MM.1S (cell line): ENCODE results near the gene GPR161.

Experiments
- DNase-seq: peaks from one replicate; pipeline ENCODE4 v3.0.0-alpha.2; 2015
- H2AFZ ChIP-seq: fragments of 300-600 bp; sonication (generic); 2 replicates; pipeline ENCODE4 v1.6.0; 2016; ENCODE audit warnings: antibody characterized with exemption, low read length
- H3F3A ChIP-seq: fragments of 300-600 bp; sonication (generic); 2 replicates; pipeline ENCODE4 v1.6.1; 2016; ENCODE audit warnings: mild to moderate bottlenecking, antibody characterized with exemption, low read length, moderate library complexity, mixed read lengths; ENCODE audit not compliant: insufficient read depth
- H3K27ac ChIP-seq: fragments of 300-600 bp; sonication (generic); 2 replicates; pipeline ENCODE4 v1.5.1; 2016; ENCODE audit warnings: mild to moderate bottlenecking, low read length
- H3K27me3 ChIP-seq: fragments of 300-600 bp; sonication (generic); replicated peaks from 2 replicates; pipeline ENCODE4 v1.6.0; 2016; ENCODE audit warnings: low read length; ENCODE audit not compliant: insufficient read depth
- H3K36me3 ChIP-seq: fragments of 300-600 bp; sonication (generic); replicated peaks from 2 replicates; pipeline ENCODE4 v1.6.1; 2016; ENCODE audit warnings: mild to moderate bottlenecking, low read length, mixed read lengths; ENCODE audit not compliant: insufficient read depth
- H3K4me1 ChIP-seq: fragments of 300-600 bp; sonication (generic); 2 replicates; pipeline ENCODE4 v1.6.1; 2016; ENCODE audit warnings: low read length, mixed read lengths
- H3K4me2 ChIP-seq: fragments of 300-600 bp; sonication (generic); 2 replicates; pipeline ENCODE4 v1.6.0; 2016; ENCODE audit warnings: low read depth, low read length
- H3K4me3 ChIP-seq: fragments of 300-600 bp; sonication (generic); 2 replicates; pipeline ENCODE4 v1.5.1; 2016; ENCODE audit warnings: low read length, mixed read lengths
- H3K79me2 ChIP-seq: fragments of 300-600 bp; sonication (generic); 2 replicates; pipeline ENCODE4 v1.6.1; 2016; ENCODE audit warnings: mixed run types, low read length, mixed read lengths
- H3K9ac ChIP-seq: fragments of 300-600 bp; sonication (generic); 2 replicates; pipeline ENCODE4 v1.6.1; 2016; ENCODE audit warnings: low read length, mixed read lengths
- H3K9me2 ChIP-seq: fragments of 300-600 bp; sonication (generic); replicated peaks from 2 replicates; pipeline ENCODE4 v1.6.1; 2016; ENCODE audit warnings: mild to moderate bottlenecking, low read length, mixed read lengths; ENCODE audit not compliant: insufficient read depth
- H3K9me3 ChIP-seq: fragments of 300-600 bp; sonication (generic); replicated peaks from 2 replicates; pipeline ENCODE4 v1.6.1; 2016; ENCODE audit warnings: mild to moderate bottlenecking, low read length, mixed read lengths; ENCODE audit not compliant: insufficient read depth
- H4K20me1 ChIP-seq: fragments of 300-600 bp; sonication (generic); 2 replicates; pipeline ENCODE4 v1.6.1; 2016; ENCODE audit warnings: mild to moderate bottlenecking, low read length, moderate library complexity, mixed read lengths; ENCODE audit not compliant: insufficient read depth
- CTCF ChIP-seq: fragments of 300-600 bp; sonication (generic); IDR thresholded peaks from 2 replicates; pipeline ENCODE4 v1.5.1; 2016; ENCODE audit warnings: antibody characterized with exemption, low read length, mixed read lengths
- EZH2 ChIP-seq: fragments of 300-600 bp; sonication (generic); optimal IDR thresholded peaks from 2 replicates; pipeline ENCODE3; 2017; ENCODE audit warnings: low read depth, mild to moderate bottlenecking, antibody characterized with exemption, low read length, mixed read lengths
- EZH2phosphoT487 ChIP-seq: fragments of 300-600 bp; sonication (generic); IDR thresholded peaks from 2 replicates; pipeline ENCODE4 v1.6.1; 2018; ENCODE audit warnings: antibody characterized with exemption, low read length

GPR161 gene

GRCh38 chr1:168129933-168130332 is 6.8 kb downstream of the GPR161 start:
- no peaks in the 10 kb centered on the region for H3K9me2 ChIP-seq
- no peaks in the 10 kb centered on the region for H3K79me2 ChIP-seq
- no peak overlapping the region for H3K9ac ChIP-seq
- no peak overlapping the region for H3K27ac ChIP-seq
- H3K9me3 ChIP-seq: no peaks in the 10 kb centered on the region
- TF ChIP-seq EZH2 (no peak), EZH2phosphoT487 (no peak), CTCF (no peak)
- no peak overlapping the region for H2AFZ ChIP-seq
- DNase-seq: no peak
- no peaks in the 10 kb centered on the region for H3K4me1 ChIP-seq
- H3K4me2 ChIP-seq: no peak overlapping the region
- no peaks in the 10 kb centered on the region for H3K36me3 ChIP-seq
- no peaks in the 10 kb centered on the region for H4K20me1 ChIP-seq
- peaks cover 3% of the 10 kb centered on the region for H3K27me3 ChIP-seq
- H3K4me3 ChIP-seq: no peak overlapping the region
- no peaks in the 10 kb centered on the region for H3F3A ChIP-seq

- Histone ChIP-seq H3K79me2 (no peaks in the 10 kb centered on the region), H3K27me3 (no peaks in the 10 kb centered on the region), H3K4me3 (no peak overlapping the region), H2AFZ (no peak overlapping the region), H4K20me1 (no peaks in the 10 kb centered on the region), H3K27ac (no peak overlapping the region), H3K9me2 (no peaks in the 10 kb centered on the region), H3K4me2 (no peak overlapping the region), H3K36me3 (no peaks in the 10 kb centered on the region), H3F3A (no peaks in the 10 kb centered on the region), H3K9ac (no peak overlapping the region), H3K4me1 (no peaks in the 10 kb centered on the region), H3K9me3 (no peaks in the 10 kb centered on the region)
- no peak for TF ChIP-seq CTCF
- no peak for TF ChIP-seq EZH2
- no peak for TF ChIP-seq EZH2phosphoT487
- DNase-seq: no peak
These were observed 9.2 kb downstream of the GPR161 start for GRCh38 chr1:168127503-168127902.

GRCh38 chr1:168125051-168125450 is 11.7 kb downstream of the GPR161 start:
- Histone ChIP-seq H4K20me1 (no peaks in the 10 kb centered on the region), H3F3A (no peaks in the 10 kb centered on the region), H3K9ac (no peak overlapping the region), H3K4me3 (no peak overlapping the region), H3K9me3 (no peaks in the 10 kb centered on the region), H3K79me2 (no peaks in the 10 kb centered on the region), H3K27me3 (no peaks in the 10 kb centered on the region), H3K27ac (no peak overlapping the region), H2AFZ (no peak overlapping the region), H3K4me2 (no peak overlapping the region), H3K9me2 (no peaks in the 10 kb centered on the region), H3K36me3 (no peaks in the 10 kb centered on the region), H3K4me1 (no peaks in the 10 kb centered on the region)
- DNase-seq: no peak
- TF ChIP-seq EZH2phosphoT487 (no peak), EZH2 (no peak), CTCF (no peak)
